ENCODE measurements around the gene ZNRF1.

DNA sequence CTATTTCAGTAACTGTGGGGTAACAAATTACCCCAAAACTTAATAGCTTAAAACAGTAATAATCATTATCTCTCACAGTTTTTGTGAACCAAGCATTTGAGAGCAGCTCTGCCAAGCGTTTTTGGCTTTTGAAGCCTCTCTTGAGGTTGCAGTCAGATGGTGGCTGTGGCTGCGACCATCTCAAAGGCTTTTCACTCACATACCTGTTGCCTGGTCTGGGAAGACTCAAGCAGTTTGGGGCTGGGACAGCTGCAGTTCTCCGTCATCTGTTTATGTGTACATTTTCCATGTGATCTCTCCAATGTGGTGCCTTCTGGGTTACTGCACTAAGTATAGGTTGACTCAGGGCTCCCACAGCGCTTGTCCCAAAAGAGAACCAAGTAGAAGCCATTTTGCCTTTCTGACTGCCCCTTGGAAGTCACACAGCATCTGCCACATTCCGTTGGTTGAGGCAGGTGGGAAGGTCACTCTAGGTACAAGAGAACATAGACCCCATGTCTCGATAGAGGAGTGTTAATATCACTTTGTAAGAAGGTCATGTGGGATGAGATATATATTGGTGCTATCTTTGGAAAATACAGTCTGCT lies 68.1 kb downstream of the ZNRF1 start:
- TF ChIP-seq TP53 (CRISPR knock-in tag; IDR thresholded peaks at IDR 0.05) (no peak), RAD21 (conservative IDR thresholded peaks at IDR 0.05 in 1 of 2, IDR thresholded peaks at IDR 0.05 in 1 of 2) (no peak)
- TF ChIP-seq, protein P1, sequence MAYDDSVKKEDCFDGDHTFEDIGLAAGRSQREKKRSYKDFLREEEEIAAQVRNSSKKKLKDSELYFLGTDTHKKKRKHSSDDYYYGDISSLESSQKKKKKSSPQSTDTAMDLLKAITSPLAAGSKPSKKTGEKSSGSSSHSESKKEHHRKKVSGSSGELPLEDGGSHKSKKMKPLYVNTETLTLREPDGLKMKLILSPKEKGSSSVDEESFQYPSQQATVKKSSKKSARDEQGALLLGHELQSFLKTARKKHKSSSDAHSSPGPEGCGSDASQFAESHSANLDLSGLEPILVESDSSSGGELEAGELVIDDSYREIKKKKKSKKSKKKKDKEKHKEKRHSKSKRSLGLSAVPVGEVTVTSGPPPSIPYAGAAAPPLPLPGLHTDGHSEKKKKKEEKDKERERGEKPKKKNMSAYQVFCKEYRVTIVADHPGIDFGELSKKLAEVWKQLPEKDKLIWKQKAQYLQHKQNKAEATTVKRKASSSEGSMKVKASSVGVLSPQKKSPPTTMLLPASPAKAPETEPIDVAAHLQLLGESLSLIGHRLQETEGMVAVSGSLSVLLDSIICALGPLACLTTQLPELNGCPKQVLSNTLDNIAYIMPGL (CRISPR knock-in tag; IDR thresholded peaks at IDR 0.05; ENCODE audit: borderline replicate concordance): no peak
- TF ChIP-seq, protein P2, sequence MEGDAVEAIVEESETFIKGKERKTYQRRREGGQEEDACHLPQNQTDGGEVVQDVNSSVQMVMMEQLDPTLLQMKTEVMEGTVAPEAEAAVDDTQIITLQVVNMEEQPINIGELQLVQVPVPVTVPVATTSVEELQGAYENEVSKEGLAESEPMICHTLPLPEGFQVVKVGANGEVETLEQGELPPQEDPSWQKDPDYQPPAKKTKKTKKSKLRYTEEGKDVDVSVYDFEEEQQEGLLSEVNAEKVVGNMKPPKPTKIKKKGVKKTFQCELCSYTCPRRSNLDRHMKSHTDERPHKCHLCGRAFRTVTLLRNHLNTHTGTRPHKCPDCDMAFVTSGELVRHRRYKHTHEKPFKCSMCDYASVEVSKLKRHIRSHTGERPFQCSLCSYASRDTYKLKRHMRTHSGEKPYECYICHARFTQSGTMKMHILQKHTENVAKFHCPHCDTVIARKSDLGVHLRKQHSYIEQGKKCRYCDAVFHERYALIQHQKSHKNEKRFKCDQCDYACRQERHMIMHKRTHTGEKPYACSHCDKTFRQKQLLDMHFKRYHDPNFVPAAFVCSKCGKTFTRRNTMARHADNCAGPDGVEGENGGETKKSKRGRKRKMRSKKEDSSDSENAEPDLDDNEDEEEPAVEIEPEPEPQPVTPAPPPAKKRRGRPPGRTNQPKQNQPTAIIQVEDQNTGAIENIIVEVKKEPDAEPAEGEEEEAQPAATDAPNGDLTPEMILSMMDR (IDR thresholded peaks at IDR 0.05): no peak
- TF ChIP-seq, protein P3, sequence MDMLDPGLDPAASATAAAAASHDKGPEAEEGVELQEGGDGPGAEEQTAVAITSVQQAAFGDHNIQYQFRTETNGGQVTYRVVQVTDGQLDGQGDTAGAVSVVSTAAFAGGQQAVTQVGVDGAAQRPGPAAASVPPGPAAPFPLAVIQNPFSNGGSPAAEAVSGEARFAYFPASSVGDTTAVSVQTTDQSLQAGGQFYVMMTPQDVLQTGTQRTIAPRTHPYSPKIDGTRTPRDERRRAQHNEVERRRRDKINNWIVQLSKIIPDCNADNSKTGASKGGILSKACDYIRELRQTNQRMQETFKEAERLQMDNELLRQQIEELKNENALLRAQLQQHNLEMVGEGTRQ (IDR thresholded peaks at IDR 0.05): no peak
- TF ChIP-seq, protein P4, sequence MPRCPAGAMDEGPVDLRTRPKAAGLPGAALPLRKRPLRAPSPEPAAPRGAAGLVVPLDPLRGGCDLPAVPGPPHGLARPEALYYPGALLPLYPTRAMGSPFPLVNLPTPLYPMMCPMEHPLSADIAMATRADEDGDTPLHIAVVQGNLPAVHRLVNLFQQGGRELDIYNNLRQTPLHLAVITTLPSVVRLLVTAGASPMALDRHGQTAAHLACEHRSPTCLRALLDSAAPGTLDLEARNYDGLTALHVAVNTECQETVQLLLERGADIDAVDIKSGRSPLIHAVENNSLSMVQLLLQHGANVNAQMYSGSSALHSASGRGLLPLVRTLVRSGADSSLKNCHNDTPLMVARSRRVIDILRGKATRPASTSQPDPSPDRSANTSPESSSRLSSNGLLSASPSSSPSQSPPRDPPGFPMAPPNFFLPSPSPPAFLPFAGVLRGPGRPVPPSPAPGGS (IDR thresholded peaks at IDR 0.05): no peak

All from A549 (cell line).